GM18868 (cell line): Measurements from ENCODE around the gene KCNQ2.

ENCODE experiments used
- ATAC-seq: cut with Tn5 transposase; IDR thresholded peaks from one replicate; pipeline ENCODE4 v1.9.1; 2021; ENCODE audit warnings: mild to moderate bottlenecking, moderate library complexity; ENCODE audit not compliant: unreplicated experiment

Gene KCNQ2

DNA sequence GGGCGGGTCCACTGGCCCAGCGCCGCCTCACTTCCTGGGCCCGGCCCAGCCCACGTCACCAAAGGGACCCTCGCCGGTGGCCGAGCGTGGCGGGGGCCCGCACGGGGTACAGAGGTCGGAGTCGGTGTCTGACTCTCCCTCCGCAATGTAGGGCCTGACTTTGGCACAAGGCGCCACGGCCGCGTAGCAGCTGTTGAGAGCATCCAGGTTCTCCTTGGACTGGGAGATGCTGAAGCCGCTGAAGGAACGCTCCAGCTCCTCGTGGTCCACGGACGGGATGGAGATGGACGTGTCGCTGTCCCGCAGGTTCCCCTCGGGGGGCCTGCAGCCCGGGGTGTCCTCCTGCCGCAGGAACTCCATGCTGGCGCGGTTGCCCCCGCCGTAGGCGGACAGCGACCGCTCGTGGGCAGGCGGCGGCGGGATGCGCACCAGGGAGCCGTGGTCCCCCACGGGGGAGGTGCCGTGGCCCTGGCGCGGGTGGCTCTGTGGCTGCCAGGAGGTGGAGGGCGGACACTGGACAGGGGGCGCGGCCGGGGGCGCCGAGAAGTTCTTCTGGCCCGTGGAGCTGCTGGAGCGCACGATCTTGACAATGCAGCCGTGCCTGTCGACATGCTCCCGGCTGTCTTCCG is 65.7 kb downstream of the KCNQ2 start:
- no peak for ATAC-seq

DNA sequence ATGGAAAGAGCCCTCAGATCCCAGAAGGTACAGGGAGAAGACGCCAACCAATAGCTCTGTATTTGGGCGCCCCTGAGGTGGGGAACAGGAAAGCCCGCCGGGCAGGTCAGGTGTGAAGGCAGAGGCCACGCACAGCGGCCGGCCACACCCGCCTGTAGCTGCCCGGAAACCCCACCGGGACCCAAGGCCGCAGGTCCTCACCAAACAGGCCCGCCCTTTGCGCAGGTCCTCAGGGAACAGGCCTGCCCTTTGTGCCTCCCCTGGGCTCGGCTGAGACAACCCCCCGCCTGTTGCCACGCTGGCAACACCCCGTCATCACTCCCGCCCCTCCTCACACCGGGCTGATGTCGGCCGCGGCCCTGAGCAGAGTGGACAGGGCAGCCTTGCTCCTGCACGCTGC is 66.4 kb downstream of the KCNQ2 start:
- no peak for ATAC-seq

DNA sequence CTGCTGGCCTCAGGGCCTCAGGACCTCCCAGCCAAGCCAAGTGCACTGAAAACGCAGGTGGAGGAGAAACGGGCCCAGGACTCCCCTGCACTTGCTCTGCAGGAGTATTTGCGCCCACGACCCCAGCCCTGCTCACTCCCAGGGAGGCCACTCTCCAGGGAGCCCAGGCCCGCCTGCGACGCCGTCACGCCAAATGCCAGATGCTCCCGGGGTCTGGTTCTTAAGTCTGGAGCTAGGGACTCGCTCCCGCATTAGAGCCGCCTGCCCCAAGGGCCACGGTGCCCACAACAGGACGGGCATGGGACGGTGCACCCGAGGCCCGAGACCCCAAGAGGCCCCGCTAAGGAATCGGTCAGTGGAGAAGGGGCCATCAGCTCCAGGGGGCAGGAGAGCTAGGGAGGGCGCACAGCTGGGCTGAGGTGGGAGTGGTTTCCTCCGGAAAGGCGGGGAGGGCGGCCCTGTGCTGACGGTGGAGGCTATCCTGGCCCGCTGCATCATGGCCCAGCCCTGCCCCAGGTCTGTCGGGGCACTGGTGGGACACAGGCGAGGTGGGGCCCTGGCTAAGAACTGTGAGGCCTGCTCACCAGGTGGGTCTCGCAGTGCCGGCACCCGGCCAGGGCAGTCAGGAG is 67.2 kb downstream of the KCNQ2 start:
- ATAC-seq = no peak

DNA sequence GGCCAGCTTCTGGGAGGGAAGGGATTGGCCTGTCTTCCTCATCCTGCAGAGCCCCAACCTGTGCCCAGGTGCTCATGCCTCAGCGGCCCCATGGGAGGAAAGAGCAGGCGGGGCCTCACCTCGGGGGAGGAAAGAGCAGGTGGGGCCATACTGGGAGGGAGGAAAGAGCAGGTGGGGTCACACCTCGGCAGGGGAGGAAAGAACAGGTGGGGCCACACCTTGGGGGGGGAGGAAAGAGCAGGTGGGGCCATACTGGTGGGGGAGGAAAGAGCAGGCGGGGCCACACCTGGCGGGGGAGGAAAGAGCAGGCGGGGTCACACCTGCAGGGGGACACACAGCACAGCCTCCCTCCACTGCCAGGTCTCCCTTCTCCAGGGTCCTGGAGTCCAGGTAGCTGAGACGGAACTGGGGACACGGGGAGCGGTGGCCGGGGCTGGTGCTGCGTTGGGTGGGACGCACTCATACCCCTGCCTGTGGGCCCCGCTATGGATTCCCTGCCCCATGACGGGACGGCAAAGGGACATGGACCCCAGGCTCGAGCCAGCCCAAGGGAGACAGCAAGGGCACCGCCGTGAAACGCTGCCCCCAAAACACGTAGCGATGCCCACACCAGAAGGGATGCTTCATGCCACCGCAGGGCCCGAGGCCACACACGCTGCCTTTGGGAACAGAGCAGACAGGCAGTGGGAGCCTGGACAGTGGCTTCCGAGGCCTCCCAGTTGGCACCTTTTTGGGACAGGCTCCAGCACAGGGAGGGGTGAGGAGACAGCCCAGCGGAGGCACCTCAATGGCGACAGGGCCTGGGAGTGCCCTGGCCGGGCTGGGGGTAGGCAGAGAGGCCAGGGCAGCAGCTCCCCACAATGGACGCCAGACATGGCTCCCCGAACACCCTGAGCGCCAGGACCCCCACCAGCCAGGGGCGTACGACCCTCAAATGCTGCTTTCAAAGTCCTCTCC is 68.0 kb downstream of the KCNQ2 start:
- no peak for ATAC-seq

DNA sequence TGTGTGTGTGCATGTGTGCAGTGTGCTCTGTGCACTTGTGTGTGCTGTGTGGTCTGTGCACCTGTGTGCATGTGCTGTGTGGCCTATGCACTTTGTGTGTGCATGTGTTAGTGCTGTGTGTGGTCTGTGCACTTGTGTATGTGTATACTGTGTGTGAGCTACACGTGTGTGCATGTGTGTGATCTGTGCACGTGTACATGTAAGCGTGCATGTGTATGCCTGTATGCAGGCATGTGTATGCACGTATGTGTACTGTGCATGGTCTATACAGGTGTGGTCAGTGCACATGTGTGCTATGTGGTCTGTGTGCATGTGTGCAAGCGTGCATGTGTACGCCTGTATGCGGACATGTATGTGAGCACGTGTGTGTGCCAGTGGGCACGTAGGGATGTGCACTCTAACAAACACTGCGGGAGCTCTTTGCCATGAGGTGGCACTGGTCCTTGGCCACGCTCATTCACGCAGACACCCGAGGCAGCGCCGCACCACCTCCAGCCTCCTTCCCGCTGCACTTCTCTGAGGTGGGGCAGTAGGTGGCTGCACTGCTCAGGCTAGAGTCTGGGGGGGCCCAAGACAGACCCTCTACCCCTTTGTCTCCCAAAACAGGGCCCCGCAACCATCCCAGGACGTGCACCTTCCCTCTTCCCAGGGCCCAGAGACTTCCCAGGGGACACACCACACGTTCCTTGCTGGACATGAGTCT is 68.9 kb downstream of the KCNQ2 start:
- ATAC-seq = no peak

DNA sequence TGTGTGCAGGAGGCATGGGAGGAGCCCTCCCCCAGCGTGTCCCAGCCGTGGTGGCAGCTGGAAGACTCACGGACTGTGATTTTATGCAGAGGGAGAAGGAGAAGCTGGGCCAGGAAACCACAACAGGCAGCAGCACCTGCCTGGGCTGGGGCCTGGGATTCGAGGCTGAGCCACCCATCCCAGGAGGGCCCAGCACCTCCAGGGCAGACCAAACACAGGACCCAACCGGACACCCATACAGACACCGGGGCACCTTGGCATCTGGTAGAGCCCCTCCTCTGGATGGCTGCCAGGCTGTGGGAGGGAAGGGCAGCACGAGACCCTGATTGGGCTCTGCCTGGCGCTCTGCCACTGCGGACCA is 69.6 kb downstream of the KCNQ2 start:
- no peak for ATAC-seq

DNA sequence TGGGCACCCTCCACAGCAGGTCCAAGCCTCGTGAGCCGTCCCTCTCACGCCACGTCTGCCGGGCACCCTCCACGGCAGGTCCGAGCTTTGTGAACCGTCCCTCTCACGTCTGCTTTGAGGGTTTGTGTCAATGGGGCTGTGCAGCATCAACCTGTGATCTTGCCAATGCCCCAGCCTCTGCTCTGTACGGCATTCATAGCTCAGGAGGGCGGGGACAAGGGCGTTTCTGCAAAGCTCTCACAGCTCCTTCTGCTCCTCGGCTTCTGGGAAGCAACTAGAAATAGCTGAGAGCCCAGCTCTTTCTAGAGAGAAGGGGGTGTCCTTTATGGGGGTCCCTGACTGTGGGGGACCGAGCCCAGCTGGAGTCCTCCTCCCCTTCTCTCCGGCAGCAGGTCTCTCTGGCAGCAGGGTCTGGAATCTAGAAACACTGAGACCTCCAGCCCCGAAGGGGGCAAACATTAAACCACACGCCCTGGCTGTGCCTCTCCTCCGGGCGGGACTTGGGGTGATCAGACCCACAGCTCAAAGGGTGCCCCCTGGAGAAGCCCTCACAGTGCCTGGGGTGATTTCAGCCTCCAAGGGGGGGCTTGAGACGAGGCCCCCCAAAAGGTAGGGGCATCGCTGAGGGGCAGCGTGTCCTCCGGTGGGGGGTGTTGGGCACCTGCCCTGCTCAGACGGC is 70.1 kb downstream of the KCNQ2 start:
- no peak for ATAC-seq

DNA sequence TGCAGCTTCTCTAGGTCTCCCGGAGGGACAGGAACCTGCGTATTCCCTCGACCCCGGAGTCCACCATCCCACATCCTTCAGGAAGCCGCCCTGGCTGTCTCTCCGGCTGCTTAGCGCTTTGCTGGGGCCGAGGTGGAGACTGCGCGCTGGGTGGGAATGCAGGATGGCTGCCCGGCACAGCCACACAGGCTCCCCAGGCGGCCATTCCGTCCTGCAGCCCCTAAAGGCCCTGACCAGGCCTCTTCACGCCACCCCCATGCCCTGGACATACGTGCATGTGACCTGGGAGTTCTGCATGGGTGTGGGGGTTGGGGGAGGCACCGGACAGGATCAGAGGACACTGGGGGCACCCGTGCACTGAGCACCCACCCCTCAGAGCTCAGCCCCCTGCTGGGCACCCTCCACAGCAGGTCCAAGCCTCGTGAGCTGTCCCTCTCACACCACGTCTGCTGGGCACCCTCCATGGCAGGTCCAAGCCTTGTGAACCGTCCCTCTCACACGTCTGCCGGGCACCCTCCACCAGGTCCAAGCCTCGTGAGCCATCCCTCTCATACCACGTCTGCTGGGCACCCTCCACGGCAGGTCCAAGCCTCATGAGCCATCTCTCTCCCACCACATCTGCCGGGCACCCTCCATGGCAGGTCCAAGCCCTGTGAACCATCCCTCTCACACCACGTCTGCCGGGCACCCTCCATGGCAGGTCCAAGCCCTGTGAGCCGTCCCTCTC is 70.9 kb downstream of the KCNQ2 start:
- ATAC-seq = no peak

DNA sequence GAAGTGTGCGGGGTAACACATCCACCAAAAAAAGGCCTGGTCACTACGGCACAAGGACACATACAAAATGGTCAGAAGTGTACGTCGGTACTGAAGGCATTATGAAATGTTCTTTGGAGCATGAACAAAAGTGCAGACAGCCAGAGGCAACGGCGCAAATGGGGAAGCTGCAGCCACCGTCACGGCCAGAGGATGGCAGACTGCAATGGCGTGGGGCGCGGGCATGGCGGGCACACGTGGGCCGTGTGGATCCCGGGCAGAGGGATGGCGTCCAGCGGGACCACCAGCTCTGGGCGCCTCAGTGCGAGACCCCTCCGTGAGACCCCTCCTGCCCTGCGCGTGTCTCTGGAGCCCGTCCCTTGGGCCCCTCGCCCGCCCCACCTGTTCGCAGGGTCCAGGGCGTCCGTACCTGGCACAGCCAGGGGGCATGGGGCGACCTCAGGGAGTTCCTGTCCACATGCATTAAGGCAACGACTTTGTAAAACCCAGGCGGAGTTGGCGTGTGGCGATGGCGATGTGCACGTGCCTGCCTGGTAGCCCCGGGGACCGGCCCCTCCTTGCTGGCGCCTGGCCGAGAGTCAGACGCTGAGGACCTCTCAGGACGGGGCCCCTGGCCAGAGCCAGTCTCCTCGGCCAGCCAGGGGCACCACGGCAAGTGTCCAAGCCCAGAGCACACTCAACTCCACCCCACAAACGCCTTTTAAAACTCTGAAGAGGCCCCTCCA is 71.8 kb downstream of the KCNQ2 start:
- no peak for ATAC-seq

DNA sequence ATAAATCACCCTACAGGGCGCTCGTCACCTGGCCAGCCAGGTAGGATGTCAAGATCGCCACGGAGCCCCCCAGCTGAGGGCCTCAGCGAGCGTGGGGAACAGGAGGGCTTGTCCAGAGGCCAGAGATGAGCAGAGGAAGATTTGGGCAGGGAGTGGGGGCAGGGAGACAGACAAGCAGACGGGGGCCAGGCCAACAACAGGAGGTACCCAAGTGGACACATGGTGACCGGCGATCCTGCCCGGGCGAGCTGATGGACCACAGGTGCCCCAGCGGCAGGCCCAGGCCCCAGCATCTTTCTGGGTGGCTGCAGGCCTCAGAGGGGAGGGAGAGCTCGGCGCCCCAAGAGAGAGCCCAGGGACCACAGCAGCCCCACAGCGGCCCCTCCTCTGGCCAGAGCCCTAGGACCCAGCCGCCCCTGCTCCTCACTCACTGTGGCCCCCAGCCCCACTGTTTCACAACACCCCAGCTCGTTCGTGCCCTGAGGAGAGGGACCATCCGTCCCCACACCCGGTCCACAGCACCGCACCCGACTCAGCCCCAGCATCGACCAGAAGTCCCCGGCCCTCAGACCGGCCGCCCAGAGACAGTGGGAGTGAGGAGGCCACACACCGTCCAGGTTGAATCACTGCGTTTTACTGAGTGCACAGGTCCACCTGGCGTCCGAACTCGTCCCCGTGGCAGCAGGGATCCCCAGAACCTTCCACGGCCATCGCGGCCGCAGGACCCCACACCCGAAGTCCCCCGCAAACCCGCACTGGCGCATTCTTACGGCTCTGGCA is 72.7 kb downstream of the KCNQ2 start:
- no peak for ATAC-seq

DNA sequence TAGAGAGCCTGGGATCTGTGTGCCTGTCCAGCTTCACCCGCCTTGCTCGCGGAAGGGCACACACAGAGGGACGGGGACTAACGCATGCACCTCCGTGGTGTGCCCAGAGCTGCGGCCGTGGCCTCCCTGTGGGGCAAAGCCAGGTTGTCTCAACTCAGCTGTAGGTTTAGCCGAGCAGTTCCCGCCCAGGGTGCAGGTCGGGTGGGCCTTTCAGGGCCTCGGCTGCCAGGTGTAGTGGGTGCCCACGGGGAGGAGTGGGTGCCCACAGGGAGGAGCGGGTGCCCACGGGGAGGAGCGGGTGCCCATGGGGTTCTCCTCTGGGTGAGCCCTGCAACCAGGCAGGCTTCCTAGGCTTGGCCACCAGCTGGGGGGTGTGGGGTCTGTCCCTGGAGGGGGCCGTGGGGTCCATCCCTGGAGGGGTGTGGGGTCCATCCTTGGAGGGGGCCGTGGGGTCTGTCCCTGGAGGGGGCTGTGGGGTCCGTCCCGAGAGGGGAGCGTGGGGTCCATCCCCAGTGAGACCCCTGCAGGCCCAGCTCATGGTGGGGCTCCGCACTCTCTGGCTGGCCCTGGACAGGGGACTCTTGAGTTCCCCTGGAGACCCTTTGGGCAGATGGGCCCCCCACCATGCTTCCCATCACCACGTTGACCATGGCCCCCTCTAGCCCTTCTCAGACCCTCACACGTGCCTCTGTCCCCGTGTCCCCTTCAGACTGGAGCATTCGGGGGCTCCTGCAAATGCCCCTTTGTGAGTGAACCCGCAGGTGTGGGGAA is 73.5 kb downstream of the KCNQ2 start:
- no peak for ATAC-seq

DNA sequence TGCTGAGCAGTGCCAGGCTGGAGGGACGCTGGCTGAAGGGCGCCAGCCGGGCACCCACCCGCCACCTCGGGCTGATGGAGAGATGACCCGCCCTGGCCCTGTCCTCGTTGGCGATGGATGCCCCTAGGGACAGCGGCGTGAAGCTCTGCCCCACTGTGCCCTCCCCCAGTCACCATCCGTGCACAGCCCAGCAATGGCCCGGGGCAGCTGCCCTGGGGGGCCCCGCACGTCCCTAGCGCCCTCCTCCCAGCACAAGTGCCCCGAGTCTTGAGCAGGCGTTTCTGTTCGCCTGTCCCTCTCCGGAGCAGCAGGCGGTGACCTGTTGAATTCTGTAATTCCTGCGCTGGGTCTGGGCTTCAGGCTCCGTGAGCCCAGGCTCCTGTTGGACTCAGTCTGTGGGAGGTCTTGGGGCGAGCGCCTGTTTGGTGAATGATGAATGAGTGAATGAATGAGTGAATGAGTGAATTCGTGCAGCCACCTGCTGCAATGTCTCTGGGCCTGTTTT is 74.5 kb downstream of the KCNQ2 start:
- ATAC-seq = no peak

DNA sequence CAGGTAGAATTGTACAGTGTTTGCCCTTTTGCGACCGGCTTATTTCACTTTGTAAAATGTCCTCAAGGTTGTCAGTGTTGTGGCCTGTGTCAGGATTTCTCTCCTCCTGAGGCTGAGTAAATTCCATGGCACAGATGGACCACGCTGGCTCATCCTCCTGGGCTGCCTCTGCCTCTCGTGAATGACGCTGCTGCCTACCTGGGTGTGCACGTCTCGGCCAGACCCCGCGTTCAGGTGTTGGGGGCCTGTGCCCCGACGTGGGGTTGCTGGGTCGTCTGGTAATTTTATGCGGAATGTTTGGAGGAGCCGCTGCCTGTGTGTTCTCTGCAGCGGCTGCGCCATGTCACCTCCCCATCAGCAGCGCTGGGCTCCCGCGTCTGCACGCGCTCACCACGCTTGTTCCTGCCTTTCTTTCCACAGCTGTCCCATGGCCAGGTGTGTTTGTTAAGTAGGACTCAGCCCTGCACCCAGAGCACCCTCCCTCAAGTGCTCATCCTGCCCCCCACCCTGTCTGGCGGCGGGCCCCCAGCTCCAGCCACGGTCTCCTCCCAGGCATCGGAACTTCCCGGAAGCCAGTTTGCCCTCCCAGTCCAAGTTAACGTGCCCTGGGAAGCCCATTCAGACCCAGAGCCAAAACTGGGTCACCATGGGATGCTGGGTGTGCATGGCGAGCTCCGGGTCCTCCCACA is 75.2 kb downstream of the KCNQ2 start:
- ATAC-seq = no peak

DNA sequence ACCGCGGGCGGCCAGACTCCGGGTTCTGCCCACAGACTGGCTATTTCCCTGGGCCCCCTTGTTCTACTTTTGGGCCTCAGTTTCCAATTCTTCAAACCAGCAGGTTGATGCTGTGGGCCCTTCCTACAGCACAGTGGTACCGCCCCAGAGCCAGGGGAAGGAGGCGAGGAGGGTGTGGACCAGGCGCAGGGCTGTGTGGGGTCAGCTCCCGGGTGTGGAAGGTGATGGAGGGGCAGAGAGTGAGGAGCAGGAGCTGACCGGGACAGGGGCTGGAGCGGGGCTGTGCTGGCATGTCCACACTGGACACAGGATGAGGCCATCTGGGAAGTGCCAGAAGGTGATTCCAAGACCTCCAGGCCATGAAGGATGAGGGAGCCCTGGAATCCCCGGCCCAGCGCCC is 76.2 kb downstream of the KCNQ2 start:
- no peak for ATAC-seq

DNA sequence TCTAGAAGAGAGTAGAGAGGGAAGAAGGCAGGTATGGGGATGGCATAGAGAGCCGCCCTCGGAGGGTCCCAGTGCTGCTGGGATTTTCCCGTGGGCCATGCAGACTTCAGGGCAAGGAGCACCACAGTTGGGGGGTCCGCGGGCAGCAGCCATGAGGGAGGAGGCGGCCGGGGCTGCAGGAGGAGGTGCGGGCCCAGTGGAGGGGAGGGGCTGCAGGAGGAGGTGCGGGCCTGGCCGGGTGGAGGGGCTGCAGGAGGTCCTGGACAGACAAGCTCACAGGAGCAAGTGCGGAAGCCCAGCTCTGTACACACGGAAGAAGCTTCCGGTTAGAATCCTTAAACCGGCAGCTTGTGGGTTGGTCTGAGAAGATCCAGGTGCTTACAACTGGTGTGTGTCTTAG is 76.7 kb downstream of the KCNQ2 start:
- no peak for ATAC-seq

DNA sequence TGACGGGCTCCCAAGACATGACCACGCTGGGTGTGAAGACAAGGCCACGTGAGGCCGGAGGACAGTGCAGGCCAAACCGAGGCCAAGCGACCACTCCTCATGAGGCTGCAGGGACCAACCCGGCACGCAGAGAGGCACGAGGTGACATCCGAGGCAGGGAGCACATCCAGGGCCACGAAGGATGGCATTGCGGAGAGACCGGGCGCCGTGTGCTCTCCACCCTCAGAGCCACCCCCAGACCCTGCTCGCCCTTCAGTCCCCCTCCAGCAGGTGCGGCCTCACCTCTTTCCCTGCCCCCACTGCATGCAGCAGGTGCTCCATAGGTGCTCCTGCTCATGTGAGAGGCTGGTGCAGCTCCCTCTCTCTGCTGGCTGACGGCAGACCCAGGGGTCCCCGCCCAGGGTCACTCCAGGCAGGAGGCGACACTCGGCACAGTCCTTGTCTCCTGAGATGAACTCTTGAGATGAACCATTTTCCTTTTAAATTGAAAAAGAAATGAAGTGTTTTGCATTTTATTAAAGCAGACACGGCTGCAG is 77.5 kb downstream of the KCNQ2 start:
- ATAC-seq = no peak
